Body of pancreas (tissue), 4 donors: Measurements from ENCODE around the gene UCP1.

ENCODE experiments used
- POLR2A ChIP-seq, 3 donors: fragments of 450-650 bp; IDR thresholded peaks; one replicate each; pipeline ENCODE4 v1.6.1; 2016; ENCODE audit warnings: antibody characterized with exemption in 3 of 3, mild to moderate bottlenecking in 2 of 3
- TF ChIP-seq, protein P1 (sequence below), 7 experiments: fragments of 450-650 bp in 4 of 7; fragments of 200-600 bp in 3 of 7; sonication (generic) in 3 of 7; IDR thresholded peaks; one replicate each; pipeline ENCODE4 v1.5.1; 2016 to 2019; ENCODE audit warnings: antibody characterized with exemption in 7 of 7

DNA sequence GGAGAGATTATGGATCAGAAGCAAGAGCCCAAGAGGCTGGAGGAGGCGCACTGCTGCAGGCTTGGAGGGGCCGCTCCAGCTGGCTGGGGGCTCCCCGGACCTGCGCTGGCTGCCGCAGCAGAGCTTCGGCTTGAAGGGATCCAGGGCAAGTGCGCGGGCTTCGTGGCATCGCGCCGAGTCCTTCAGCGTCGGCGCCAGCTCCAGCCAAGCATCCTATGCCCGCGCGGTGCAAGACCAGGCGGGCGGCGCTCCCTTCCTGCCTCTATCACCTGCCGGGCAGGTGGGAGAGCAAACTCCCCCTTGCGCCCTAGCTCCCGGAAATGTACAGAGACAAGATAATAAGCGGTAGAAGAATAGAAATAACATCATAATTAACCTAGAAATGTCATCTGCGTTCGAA, 10.5 kb upstream of the UCP1 start:
- TF ChIP-seq, protein P1, sequence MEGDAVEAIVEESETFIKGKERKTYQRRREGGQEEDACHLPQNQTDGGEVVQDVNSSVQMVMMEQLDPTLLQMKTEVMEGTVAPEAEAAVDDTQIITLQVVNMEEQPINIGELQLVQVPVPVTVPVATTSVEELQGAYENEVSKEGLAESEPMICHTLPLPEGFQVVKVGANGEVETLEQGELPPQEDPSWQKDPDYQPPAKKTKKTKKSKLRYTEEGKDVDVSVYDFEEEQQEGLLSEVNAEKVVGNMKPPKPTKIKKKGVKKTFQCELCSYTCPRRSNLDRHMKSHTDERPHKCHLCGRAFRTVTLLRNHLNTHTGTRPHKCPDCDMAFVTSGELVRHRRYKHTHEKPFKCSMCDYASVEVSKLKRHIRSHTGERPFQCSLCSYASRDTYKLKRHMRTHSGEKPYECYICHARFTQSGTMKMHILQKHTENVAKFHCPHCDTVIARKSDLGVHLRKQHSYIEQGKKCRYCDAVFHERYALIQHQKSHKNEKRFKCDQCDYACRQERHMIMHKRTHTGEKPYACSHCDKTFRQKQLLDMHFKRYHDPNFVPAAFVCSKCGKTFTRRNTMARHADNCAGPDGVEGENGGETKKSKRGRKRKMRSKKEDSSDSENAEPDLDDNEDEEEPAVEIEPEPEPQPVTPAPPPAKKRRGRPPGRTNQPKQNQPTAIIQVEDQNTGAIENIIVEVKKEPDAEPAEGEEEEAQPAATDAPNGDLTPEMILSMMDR (IDR thresholded peaks at IDR 0.05): no peak
- TF ChIP-seq POLR2A (IDR thresholded peaks at IDR 0.05): no peak
